Ishikawa (cell line): ENCODE measurements around the gene ATP6V0E2.
A peak's percentile ranks its signal among the peaks of the same experiment; 100 is the strongest.

Experiments
- CEBPB ChIP-seq: IDR thresholded peaks from 2 replicates; pipeline ENCODE4 v1.6.1; 2012
- CREB1 ChIP-seq: IDR thresholded peaks from 2 replicates; pipeline ENCODE4 v1.6.1; 2012; ENCODE audit warnings: low read depth
- EGR1 ChIP-seq: IDR thresholded peaks from 2 replicates; pipeline ENCODE4 v1.6.1; 2012
- EP300 ChIP-seq: IDR thresholded peaks from 2 replicates; pipeline ENCODE4 v1.6.1; 2012; ENCODE audit warnings: borderline replicate concordance
- FOXM1 ChIP-seq: IDR thresholded peaks from 2 replicates; pipeline ENCODE4 v1.6.1; 2012; ENCODE audit warnings: low read depth, borderline replicate concordance
- NFIC ChIP-seq: IDR thresholded peaks from 2 replicates; pipeline ENCODE4 v1.6.1; 2012
- RAD21 ChIP-seq: IDR thresholded peaks from 2 replicates; pipeline ENCODE4 v1.6.1; 2012; ENCODE audit warnings: low read depth
- TAF1 ChIP-seq: IDR thresholded peaks from 2 replicates; pipeline ENCODE4 v1.6.1; 2012; ENCODE audit warnings: low read depth, mild to moderate bottlenecking
- TCF12 ChIP-seq: IDR thresholded peaks from 2 replicates; pipeline ENCODE4 v1.6.1; 2012; ENCODE audit warnings: low read depth
- TEAD4 ChIP-seq: IDR thresholded peaks from 2 replicates; pipeline ENCODE4 v1.6.1; 2012
- YY1 ChIP-seq: IDR thresholded peaks from 2 replicates; pipeline ENCODE4 v1.6.1; 2012; ENCODE audit warnings: low read depth
- ZBTB7A ChIP-seq: IDR thresholded peaks from 2 replicates; pipeline ENCODE4 v1.6.1; 2012; ENCODE audit warnings: low read depth
- TF ChIP-seq, protein P1 (sequence below): IDR thresholded peaks from 2 replicates; pipeline ENCODE4 v1.6.1; 2012; ENCODE audit warnings: low read depth, mild to moderate bottlenecking
- TF ChIP-seq, protein P2 (sequence below): IDR thresholded peaks from 2 replicates; pipeline ENCODE4 v1.6.1; 2012
- TF ChIP-seq, protein P3 (sequence below): IDR thresholded peaks from 2 replicates; pipeline ENCODE4 v1.6.1; 2012

Gene ATP6V0E2

DNA sequence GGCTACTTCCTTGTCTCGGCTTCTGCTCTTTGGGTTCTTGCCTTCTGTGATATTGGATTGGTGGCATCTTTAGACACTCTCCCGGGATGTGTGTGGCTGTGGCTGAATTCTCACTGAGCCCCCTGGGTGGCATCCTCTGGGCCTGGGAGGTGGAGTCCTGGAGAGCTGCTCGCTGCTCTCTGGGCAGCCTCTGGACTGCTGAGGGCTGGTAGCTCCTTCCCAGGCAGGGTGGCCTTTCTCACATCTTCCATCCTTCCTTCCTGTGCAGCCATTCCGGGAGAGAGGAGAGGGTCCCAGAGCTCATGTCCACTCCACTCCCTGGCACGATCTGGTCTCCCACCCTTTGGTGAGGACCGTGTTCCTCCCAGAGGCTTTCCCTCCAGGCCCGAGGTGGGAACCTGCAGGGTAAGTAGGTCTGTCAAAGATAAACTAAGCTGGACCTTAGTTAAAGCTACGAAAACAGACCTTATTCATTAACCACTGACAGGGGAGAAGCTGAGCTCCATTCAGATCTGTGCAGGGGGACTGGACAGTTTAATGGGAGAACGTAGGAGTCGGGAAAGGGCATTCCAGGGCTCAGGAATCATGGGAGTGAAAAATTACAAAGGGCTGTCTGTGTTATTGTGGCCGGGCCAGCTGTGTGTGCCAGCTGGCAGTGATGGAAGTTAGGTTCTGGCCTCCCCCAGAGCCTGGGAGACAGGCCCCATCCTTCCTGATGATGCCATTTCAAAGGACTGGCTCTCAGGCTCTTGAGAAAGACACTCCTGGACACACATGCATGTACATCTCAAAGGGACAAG, 8.7 kb downstream of the ATP6V0E2 start:
- TF ChIP-seq YY1 (no peak), TEAD4 (no peak), EGR1 (no peak), TCF12 (no peak), CREB1 (no peak), FOXM1 (no peak), EP300 (no peak), RAD21 (no peak), TAF1 (no peak)
- TF ChIP-seq, protein P1, sequence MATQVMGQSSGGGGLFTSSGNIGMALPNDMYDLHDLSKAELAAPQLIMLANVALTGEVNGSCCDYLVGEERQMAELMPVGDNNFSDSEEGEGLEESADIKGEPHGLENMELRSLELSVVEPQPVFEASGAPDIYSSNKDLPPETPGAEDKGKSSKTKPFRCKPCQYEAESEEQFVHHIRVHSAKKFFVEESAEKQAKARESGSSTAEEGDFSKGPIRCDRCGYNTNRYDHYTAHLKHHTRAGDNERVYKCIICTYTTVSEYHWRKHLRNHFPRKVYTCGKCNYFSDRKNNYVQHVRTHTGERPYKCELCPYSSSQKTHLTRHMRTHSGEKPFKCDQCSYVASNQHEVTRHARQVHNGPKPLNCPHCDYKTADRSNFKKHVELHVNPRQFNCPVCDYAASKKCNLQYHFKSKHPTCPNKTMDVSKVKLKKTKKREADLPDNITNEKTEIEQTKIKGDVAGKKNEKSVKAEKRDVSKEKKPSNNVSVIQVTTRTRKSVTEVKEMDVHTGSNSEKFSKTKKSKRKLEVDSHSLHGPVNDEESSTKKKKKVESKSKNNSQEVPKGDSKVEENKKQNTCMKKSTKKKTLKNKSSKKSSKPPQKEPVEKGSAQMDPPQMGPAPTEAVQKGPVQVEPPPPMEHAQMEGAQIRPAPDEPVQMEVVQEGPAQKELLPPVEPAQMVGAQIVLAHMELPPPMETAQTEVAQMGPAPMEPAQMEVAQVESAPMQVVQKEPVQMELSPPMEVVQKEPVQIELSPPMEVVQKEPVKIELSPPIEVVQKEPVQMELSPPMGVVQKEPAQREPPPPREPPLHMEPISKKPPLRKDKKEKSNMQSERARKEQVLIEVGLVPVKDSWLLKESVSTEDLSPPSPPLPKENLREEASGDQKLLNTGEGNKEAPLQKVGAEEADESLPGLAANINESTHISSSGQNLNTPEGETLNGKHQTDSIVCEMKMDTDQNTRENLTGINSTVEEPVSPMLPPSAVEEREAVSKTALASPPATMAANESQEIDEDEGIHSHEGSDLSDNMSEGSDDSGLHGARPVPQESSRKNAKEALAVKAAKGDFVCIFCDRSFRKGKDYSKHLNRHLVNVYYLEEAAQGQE = no peak

DNA sequence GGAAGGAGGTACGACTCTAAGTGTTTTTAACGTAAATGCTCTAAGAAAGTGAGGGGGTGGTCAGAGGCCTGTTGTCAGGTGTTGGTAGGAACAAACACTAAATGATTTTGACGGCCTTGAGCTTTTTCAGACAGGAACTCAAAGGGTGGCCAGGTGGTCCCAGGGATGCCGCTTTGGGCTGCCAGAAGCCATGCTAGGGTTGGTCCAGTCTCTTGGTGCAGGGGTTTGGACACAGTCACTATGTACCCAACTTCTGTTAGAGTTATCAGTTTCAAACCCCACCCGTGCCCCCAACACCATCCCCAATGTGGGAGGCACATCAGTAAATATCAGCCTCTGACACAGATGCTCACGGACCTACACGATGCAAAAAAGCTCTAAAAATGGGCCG, 9.3 kb downstream of the ATP6V0E2 start:
- TF ChIP-seq EGR1 = no peak
- TF ChIP-seq FOXM1 = no peak
- no peak for TF ChIP-seq TEAD4
- no peak for TF ChIP-seq NFIC
- TF ChIP-seq CEBPB = no peak
- no peak for TF ChIP-seq TAF1
- no peak for TF ChIP-seq YY1
- TF ChIP-seq RAD21 = no peak
- TF ChIP-seq, protein P2, sequence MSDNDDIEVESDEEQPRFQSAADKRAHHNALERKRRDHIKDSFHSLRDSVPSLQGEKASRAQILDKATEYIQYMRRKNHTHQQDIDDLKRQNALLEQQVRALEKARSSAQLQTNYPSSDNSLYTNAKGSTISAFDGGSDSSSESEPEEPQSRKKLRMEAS = no peak
- TF ChIP-seq, protein P3, sequence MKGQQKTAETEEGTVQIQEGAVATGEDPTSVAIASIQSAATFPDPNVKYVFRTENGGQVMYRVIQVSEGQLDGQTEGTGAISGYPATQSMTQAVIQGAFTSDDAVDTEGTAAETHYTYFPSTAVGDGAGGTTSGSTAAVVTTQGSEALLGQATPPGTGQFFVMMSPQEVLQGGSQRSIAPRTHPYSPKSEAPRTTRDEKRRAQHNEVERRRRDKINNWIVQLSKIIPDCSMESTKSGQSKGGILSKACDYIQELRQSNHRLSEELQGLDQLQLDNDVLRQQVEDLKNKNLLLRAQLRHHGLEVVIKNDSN = no peak
- TF ChIP-seq ZBTB7A = no peak
- no peak for TF ChIP-seq CREB1
- TF ChIP-seq, protein P1 = no peak

DNA sequence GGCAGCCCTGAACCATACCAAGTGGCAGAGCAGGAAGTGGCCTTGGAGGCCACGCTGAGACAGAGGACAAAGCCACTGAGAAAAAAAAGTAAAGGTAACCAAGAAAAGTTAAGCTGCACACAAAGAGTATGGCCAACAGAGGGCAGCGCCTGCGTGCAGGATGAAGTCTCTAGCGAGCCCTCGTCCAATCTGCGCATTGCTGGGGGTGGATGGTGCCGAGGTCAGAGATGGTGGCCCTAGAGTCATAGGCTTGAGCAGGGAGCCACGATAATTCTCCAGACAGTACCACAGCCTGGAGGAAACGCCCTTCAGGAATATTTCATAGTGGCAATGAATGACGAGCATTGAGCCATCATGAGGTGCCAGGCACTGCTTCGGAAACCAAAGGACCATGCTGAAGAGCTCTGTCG, 9.7 kb downstream of the ATP6V0E2 start:
- TF ChIP-seq, protein P1 = no peak
- TF ChIP-seq EGR1 = no peak
- TF ChIP-seq TEAD4 = no peak
- TF ChIP-seq, protein P2 = no peak
- TF ChIP-seq CEBPB = no peak
- peak; percentile 86 for TF ChIP-seq RAD21
- TF ChIP-seq, protein P3 = no peak
- no peak for TF ChIP-seq YY1
- no peak for TF ChIP-seq TAF1

DNA sequence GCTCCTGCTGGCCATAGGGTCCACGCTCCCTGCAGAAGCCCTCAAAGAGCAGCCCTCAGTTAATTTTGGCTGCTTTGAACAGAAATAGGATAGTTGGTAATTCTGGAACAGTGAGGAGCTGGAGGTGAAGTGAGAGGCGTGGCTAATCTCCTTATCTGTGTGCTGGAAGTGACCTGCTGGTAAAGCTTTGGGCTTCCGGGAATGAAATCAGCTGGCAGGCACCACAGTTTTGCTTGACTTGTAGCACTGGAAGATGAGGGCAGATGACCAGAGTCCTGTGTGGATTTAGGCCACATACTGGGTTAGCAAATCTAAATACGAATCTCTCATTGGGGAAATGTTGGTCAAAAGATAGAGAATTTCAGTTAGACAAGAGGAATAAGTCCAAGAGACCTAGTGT, 10.2 kb downstream of the ATP6V0E2 start:
- TF ChIP-seq, protein P2 = no peak

DNA sequence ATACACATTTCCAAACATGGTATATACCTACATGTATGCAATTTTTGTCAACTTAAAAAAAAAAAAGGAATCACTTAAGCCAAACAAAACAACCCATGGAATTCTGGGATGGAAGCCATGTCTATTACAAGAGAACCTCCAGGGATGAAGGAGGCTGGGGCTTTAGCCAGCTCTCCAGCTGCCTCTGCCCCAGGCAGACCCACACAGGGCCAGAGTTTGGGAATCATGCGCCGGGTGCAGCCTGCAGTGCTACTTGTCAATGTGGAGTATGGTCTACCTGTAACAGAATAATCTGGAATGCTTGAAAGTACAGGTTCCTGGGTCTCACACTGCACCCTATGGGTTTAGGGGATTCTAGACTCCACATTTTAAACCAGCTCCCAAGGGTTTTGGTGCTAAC, 10.8 kb downstream of the ATP6V0E2 start:
- TF ChIP-seq EGR1 = no peak
- TF ChIP-seq, protein P3 = no peak
- TF ChIP-seq CEBPB = no peak
- TF ChIP-seq RAD21 = no peak
- no peak for TF ChIP-seq FOXM1
- no peak for TF ChIP-seq TAF1
- no peak for TF ChIP-seq YY1
- TF ChIP-seq, protein P2 = no peak
- no peak for TF ChIP-seq ZBTB7A
- no peak for TF ChIP-seq CREB1
- TF ChIP-seq TCF12 = no peak
- no peak for TF ChIP-seq TEAD4
- TF ChIP-seq EP300 = no peak
- TF ChIP-seq, protein P1 = no peak
